PC-3 (cell line): ENCODE results near the gene HNMT.

Source experiments
- CTCF ChIP-seq: fragments of 300-600 bp; sonication (generic); conservative IDR thresholded peaks from 2 replicates; pipeline ENCODE4 v1.5.1; 2017; ENCODE audit warnings: antibody characterized with exemption, low read depth, mild to moderate bottlenecking, low read length
- EZH2 ChIP-seq: fragments of 300-600 bp; sonication (generic); IDR thresholded peaks from one replicate; pipeline ENCODE4 v1.6.1; 2017; ENCODE audit warnings: antibody characterized with exemption, mild to moderate bottlenecking, low read length; ENCODE audit not compliant: unreplicated experiment
- EZH2phosphoT487 ChIP-seq: fragments of 300-600 bp; sonication (generic); IDR thresholded peaks from 2 replicates; pipeline ENCODE4 v1.6.1; 2018; ENCODE audit warnings: mild to moderate bottlenecking, antibody characterized with exemption, low read length, borderline replicate concordance

GRCh38 chr2:137921105-137921880 is 43.0 kb upstream of the HNMT start:
- TF ChIP-seq CTCF (no peak), EZH2 (no peak), EZH2phosphoT487 (no peak)
